ENCODE data around the gene HES7. TPM values are rescaled to one million over a fixed set of nuclear protein-coding genes. Genes with fewer than 3 reads are reported as not detected.
"Not testable (repeated sequence)": the region's sequence is repeated elsewhere in the genome, so short reads cannot be mapped to it uniquely, and the experiment has no call there.

HES7 gene
- total RNA-seq, 1 experiment from 2014 or later = 0.33 TPM

GRCh38 chr17:8108972-8109660, 14.8 kb downstream of the HES7 start:
- no peak for TF ChIP-seq CTCF (conservative IDR thresholded peaks at IDR 0.05)
- no peak for DNase-seq
- no peak overlapping the region for H3K18ac ChIP-seq (ENCODE audit: insufficient read length, low read depth, low read length)
- no peak overlapping the region for H4K91ac ChIP-seq (ENCODE audit: insufficient read length, low read depth, low read length)
- H3K9me3 ChIP-seq (ENCODE audit: control insufficient read depth, low read depth, low read length) = no peaks in the 10 kb centered on the region
- no peak overlapping the region for H3K27ac ChIP-seq (ENCODE audit: insufficient read length, low read depth, low read length)
- Mint-ChIP-seq H3K27me3 (ENCODE audit: low read depth) (peaks cover 78% of the 10 kb centered on the region), H3K27ac (no peak overlapping the region), H3K4me3 (peak overlapping the region; percentile 58 to 73; a peak in 4 of 5 replicates), H3K4me1 (peaks cover 10 to 11% of the 10 kb centered on the region in 2 experiments), H3K36me3 (ENCODE audit: insufficient read depth in 1 of 3, low read depth in 3 of 3) (no peaks in the 10 kb centered on the region), H3K9me3 (no peaks in the 10 kb centered on the region)
- no peaks in the 10 kb centered on the region for H4K20me1 ChIP-seq (ENCODE audit: control insufficient read depth, insufficient read depth, insufficient read length)
- H2BK120ac ChIP-seq (ENCODE audit: low read depth, low read length, poor library complexity, severe bottlenecking) = no peak overlapping the region
- H3K23ac ChIP-seq (ENCODE audit: insufficient read length, low read depth, low read length) = no peak overlapping the region
- no peaks in the 10 kb centered on the region for H3K79me2 ChIP-seq (ENCODE audit: insufficient read depth, low read length)
- no peak overlapping the region for H2AK5ac ChIP-seq (ENCODE audit: insufficient read length, low read length)
- H3K4me1 ChIP-seq (ENCODE audit: insufficient read depth, low read length) = no peaks in the 10 kb centered on the region
- no peak overlapping the region for H2BK12ac ChIP-seq (ENCODE audit: insufficient read length, low read depth, low read length)
- no peak overlapping the region for H2BK20ac ChIP-seq (ENCODE audit: low read depth, low read length, poor library complexity, severe bottlenecking)
- H3K9ac ChIP-seq (ENCODE audit: extremely low read depth, insufficient read length, low read length) = no peak overlapping the region
- no peak overlapping the region for H4K8ac ChIP-seq (replicated peaks; ENCODE audit: insufficient read length, low read depth, low read length)
- H4K5ac ChIP-seq (ENCODE audit: insufficient read length, low read depth, low read length) = no peak overlapping the region
- peaks cover 6% of the 10 kb centered on the region for H3K23me2 ChIP-seq (ENCODE audit: insufficient read length, low read depth, low read length, poor library complexity, severe bottlenecking)
- no peak overlapping the region; the same call in 1 of the 2 replicates for H3K14ac ChIP-seq (ENCODE audit: insufficient read depth, low read length)
- no peak overlapping the region for H3K4ac ChIP-seq (ENCODE audit: low read depth, low read length)
- H2BK15ac ChIP-seq (ENCODE audit: low read depth, low read length) = no peak overlapping the region
- no CpG with 5 or more reads among the region's 33 CpGs for WGBS (ENCODE audit: extremely low coverage, insufficient read length, low lambda C conversion rate)
- peaks cover 3% of the 10 kb centered on the region; the same call in 1 of the 2 replicates for H3K27me3 ChIP-seq (ENCODE audit: insufficient read depth, low read length)
- H3K56ac ChIP-seq (ENCODE audit: insufficient read length, low read depth, low read length) = no peak overlapping the region
- peak overlapping the region; percentile 92 for H3K4me2 ChIP-seq (ENCODE audit: insufficient read depth, insufficient read length, low read length)
- H3T11ph ChIP-seq (ENCODE audit: low read length) = no peak overlapping the region
- no peak overlapping the region for H2BK5ac ChIP-seq (ENCODE audit: insufficient read length, low read length)
- H2AFZ ChIP-seq (ENCODE audit: low read length) = no peak overlapping the region
- no peaks in the 10 kb centered on the region for H3K79me1 ChIP-seq (ENCODE audit: insufficient read depth, low read depth, low read length, poor library complexity, severe bottlenecking)

- not testable (repeated sequence) for H2BK15ac ChIP-seq (ENCODE audit: low read depth, low read length); H3K9ac ChIP-seq (ENCODE audit: extremely low read depth, insufficient read length, low read length); H3K27ac Mint-ChIP-seq; H2AFZ ChIP-seq (ENCODE audit: low read length); H3T11ph ChIP-seq (ENCODE audit: low read length); H3K4ac ChIP-seq (ENCODE audit: low read depth, low read length); H3K9me3 ChIP-seq (ENCODE audit: control insufficient read depth, low read depth, low read length); H3K4me1 ChIP-seq (ENCODE audit: insufficient read depth, low read length); H3K27ac ChIP-seq (ENCODE audit: insufficient read length, low read depth, low read length); H3K79me2 ChIP-seq (ENCODE audit: insufficient read depth, low read length); H4K91ac ChIP-seq (ENCODE audit: insufficient read length, low read depth, low read length); H3K79me1 ChIP-seq (ENCODE audit: insufficient read depth, low read depth, low read length, poor library complexity, severe bottlenecking); H2BK5ac ChIP-seq (ENCODE audit: insufficient read length, low read length); H2BK120ac ChIP-seq (ENCODE audit: low read depth, low read length, poor library complexity, severe bottlenecking); H4K8ac ChIP-seq (replicated peaks; ENCODE audit: insufficient read length, low read depth, low read length); H3K56ac ChIP-seq (ENCODE audit: insufficient read length, low read depth, low read length); H3K36me3 Mint-ChIP-seq (ENCODE audit: insufficient read depth in 1 of 3, low read depth in 3 of 3); H3K9me3 Mint-ChIP-seq; H3K4me2 ChIP-seq (ENCODE audit: insufficient read depth, insufficient read length, low read length); H3K4me3 Mint-ChIP-seq; H3K14ac ChIP-seq (ENCODE audit: insufficient read depth, low read length); H2BK20ac ChIP-seq (ENCODE audit: low read depth, low read length, poor library complexity, severe bottlenecking); DNase-seq; H3K27me3 ChIP-seq (ENCODE audit: insufficient read depth, low read length); H3K23ac ChIP-seq (ENCODE audit: insufficient read length, low read depth, low read length); H4K20me1 ChIP-seq (ENCODE audit: control insufficient read depth, insufficient read depth, insufficient read length); H4K5ac ChIP-seq (ENCODE audit: insufficient read length, low read depth, low read length); H3K18ac ChIP-seq (ENCODE audit: insufficient read length, low read depth, low read length); H3K23me2 ChIP-seq (ENCODE audit: insufficient read length, low read depth, low read length, poor library complexity, severe bottlenecking); H2AK5ac ChIP-seq (ENCODE audit: insufficient read length, low read length); H2BK12ac ChIP-seq (ENCODE audit: insufficient read length, low read depth, low read length)
- WGBS (ENCODE audit: extremely low coverage, insufficient read length, low lambda C conversion rate) = no CpG with 5 or more reads among the region's 4 CpGs
- peaks cover 10 to 14% of the 10 kb centered on the region in 2 experiments for H3K4me1 Mint-ChIP-seq
- H3K27me3 Mint-ChIP-seq (ENCODE audit: low read depth) = peaks cover 64% of the 10 kb centered on the region
Observed at GRCh38 chr17:8106980-8107379, 16.9 kb downstream of the HES7 start.

Measured in H9 (cell line).